Measurements from ENCODE around the gene TOPAZ1.

TOPAZ1 gene

DNA sequence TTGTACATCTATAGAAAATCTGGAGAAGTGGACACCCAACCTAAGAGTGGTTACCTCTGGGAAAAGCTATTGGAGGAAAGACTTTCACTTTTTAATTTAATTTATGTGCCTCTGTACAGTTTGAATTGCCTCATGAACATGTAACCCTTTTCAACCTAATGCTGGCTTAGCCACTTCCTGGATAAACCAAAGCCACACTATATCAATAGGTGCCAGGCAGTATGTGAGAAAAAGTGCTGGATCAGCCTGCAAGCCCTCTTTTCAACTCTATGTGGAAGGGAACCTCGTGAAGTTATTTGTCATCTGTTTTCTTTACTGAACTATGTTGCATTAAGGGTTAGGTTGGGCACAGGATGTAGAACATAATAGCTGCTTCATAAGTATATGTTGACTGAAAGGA lies 9.3 kb upstream of the TOPAZ1 start:
- POLR2A ChIA-PET, result no interaction called here
- peaks cover 2 to 24% (median 15%) of the 10 kb centered on the region in 4 experiments for H3K4me1 ChIP-seq (ENCODE audit: control extremely low read depth in 1 of 4, control insufficient read depth in 4 of 4, insufficient read depth in 4 of 4, low read length in 3 of 4)
- no peaks in the 10 kb centered on the region for H3K36me3 ChIP-seq (ENCODE audit: control insufficient read depth in 4 of 4, insufficient read depth in 4 of 4, low read length in 3 of 4)
- WGBS (ENCODE audit: insufficient coverage), result 0% methylated on average over 1 of the region's 1 CpG
- CTCF ChIA-PET, result interaction anchor here (1.4 kb wide), 1 partner anchor 377 kb away, joined by 4 read pairs; no protein-coding TSS in a partner anchor
- H3K27me3 ChIP-seq (replicated peaks in 2 of 5; ENCODE audit: control insufficient read depth in 4 of 5, insufficient read depth in 5 of 5, low read length in 4 of 5), result no peaks in the 10 kb centered on the region
- DNase-seq, result peak; percentile 72 to 95 (median 92)
- H3K9me3 ChIP-seq (ENCODE audit: control extremely low read depth in 1 of 5, control insufficient read depth in 4 of 5, insufficient read depth in 2 of 5, low read depth in 1 of 5, low read length in 4 of 5), result no peaks in the 10 kb centered on the region
- no peak overlapping the region for H3K27ac ChIP-seq (ENCODE audit: insufficient read depth in 1 of 2, low read depth in 1 of 2, low read length in 2 of 2, poor library complexity in 1 of 2, severe bottlenecking in 2 of 2)
- peak overlapping the region in 1 of 7 experiments; percentile 25 for H3K4me3 ChIP-seq (ENCODE audit: control insufficient read depth in 1 of 7, extremely low read depth in 1 of 7, insufficient read depth in 4 of 7, low read depth in 2 of 7, low read length in 6 of 7)

- Histone ChIP-seq H3K4me1 (ENCODE audit: control extremely low read depth in 1 of 4, control insufficient read depth in 4 of 4, insufficient read depth in 4 of 4, low read length in 3 of 4) (peaks cover 2 to 24% (median 15%) of the 10 kb centered on the region in 4 experiments), H3K27me3 (replicated peaks in 2 of 5; ENCODE audit: control insufficient read depth in 4 of 5, insufficient read depth in 5 of 5, low read length in 4 of 5) (no peaks in the 10 kb centered on the region), H3K9me3 (ENCODE audit: control extremely low read depth in 1 of 5, control insufficient read depth in 4 of 5, insufficient read depth in 2 of 5, low read depth in 1 of 5, low read length in 4 of 5) (no peaks in the 10 kb centered on the region), H3K36me3 (ENCODE audit: control insufficient read depth in 4 of 4, insufficient read depth in 4 of 4, low read length in 3 of 4) (no peaks in the 10 kb centered on the region), H3K27ac (ENCODE audit: insufficient read depth in 1 of 2, low read depth in 1 of 2, low read length in 2 of 2, poor library complexity in 1 of 2, severe bottlenecking in 2 of 2) (no peak overlapping the region), H3K4me3 (ENCODE audit: control insufficient read depth in 1 of 7, extremely low read depth in 1 of 7, insufficient read depth in 4 of 7, low read depth in 2 of 7, low read length in 6 of 7) (no peak overlapping the region)
- DNase-seq, result no peak
- WGBS (ENCODE audit: insufficient coverage), result 94% methylated on average over 4 of the region's 6 CpGs
- ChIA-PET CTCF (interaction anchor here (1.2 to 3.5 kb wide), 4 partner anchors 12 to 72 kb away, joined by 3 to 15 read pairs (median 5); no protein-coding TSS in a partner anchor), POLR2A (no interaction called here)
These were observed 6.9 kb upstream of the TOPAZ1 start for GRCh38 chr3:44234648-44235268.

GRCh38 chr3:44235604-44236484 lies 5.8 kb upstream of the TOPAZ1 start:
- POLR2A ChIA-PET, result no interaction called here
- DNase-seq, result peak; percentile 88 to 93 (median 92)
- Histone ChIP-seq H3K36me3 (ENCODE audit: control insufficient read depth in 4 of 4, insufficient read depth in 4 of 4, low read length in 3 of 4) (no peaks in the 10 kb centered on the region), H3K27me3 (replicated peaks in 2 of 5; ENCODE audit: control insufficient read depth in 4 of 5, insufficient read depth in 5 of 5, low read length in 4 of 5) (no peaks in the 10 kb centered on the region), H3K4me3 (ENCODE audit: control insufficient read depth in 1 of 7, extremely low read depth in 1 of 7, insufficient read depth in 4 of 7, low read depth in 2 of 7, low read length in 6 of 7) (peak overlapping the region in 2 of 7 experiments; percentile 34 to 45), H3K9me3 (ENCODE audit: control extremely low read depth in 1 of 5, control insufficient read depth in 4 of 5, insufficient read depth in 2 of 5, low read depth in 1 of 5, low read length in 4 of 5) (no peaks in the 10 kb centered on the region), H3K4me1 (ENCODE audit: control extremely low read depth in 1 of 4, control insufficient read depth in 4 of 4, insufficient read depth in 4 of 4, low read length in 3 of 4) (peaks cover 2 to 24% (median 15%) of the 10 kb centered on the region in 4 experiments), H3K27ac (ENCODE audit: insufficient read depth in 1 of 2, low read depth in 1 of 2, low read length in 2 of 2, poor library complexity in 1 of 2, severe bottlenecking in 2 of 2) (peak overlapping the region in 1 of 2 experiments; percentile 59)
- CTCF ChIA-PET, result interaction anchor here (0.8 to 3.5 kb wide), 5 partner anchors 13 to 52 kb away, joined by 3 to 15 read pairs (median 7); no protein-coding TSS in a partner anchor
- WGBS (ENCODE audit: insufficient coverage), result 8% methylated on average over 13 of the region's 16 CpGs

DNA sequence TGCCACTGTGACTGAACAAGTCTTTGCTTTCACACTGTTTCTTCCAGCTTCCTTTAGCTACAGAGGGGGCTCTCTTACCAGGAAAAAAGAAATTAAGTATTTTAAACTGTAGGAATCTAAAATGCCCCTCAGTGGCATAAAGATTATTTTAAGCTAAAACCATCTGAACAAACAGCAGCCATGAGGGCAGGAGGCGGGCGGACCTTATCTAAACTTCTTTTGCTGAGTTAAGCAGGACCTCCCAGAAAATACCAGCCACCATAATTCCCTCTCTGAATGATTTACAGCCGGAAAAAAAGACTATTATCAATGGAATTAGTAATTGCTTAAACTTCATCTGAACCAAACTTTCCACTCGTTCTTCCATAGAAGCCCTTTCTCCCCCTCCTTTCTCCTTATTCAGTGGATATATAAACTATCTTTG lies 5.2 kb upstream of the TOPAZ1 start:
- POLR2A ChIA-PET, result no interaction called here
- H3K27me3 ChIP-seq (replicated peaks in 2 of 5; ENCODE audit: control insufficient read depth in 4 of 5, insufficient read depth in 5 of 5, low read length in 4 of 5), result no peaks in the 10 kb centered on the region
- DNase-seq, result no peak
- H3K27ac ChIP-seq (ENCODE audit: insufficient read depth in 1 of 2, low read depth in 1 of 2, low read length in 2 of 2, poor library complexity in 1 of 2, severe bottlenecking in 2 of 2), result peak overlapping the region in 1 of 2 experiments; percentile 59
- CTCF ChIA-PET, result interaction anchor here (1.9 to 3.5 kb wide), 3 partner anchors 8 to 15 kb away, joined by 5 to 15 read pairs (median 7); no protein-coding TSS in a partner anchor
- no peak overlapping the region for H3K4me3 ChIP-seq (ENCODE audit: control insufficient read depth in 1 of 7, extremely low read depth in 1 of 7, insufficient read depth in 4 of 7, low read depth in 2 of 7, low read length in 6 of 7)
- peaks cover 2 to 24% (median 15%) of the 10 kb centered on the region in 4 experiments for H3K4me1 ChIP-seq (ENCODE audit: control extremely low read depth in 1 of 4, control insufficient read depth in 4 of 4, insufficient read depth in 4 of 4, low read length in 3 of 4)
- 90% methylated on average over 3 of the region's 4 CpGs for WGBS (ENCODE audit: insufficient coverage)
- H3K36me3 ChIP-seq (ENCODE audit: control insufficient read depth in 4 of 4, insufficient read depth in 4 of 4, low read length in 3 of 4), result no peaks in the 10 kb centered on the region
- H3K9me3 ChIP-seq (ENCODE audit: control extremely low read depth in 1 of 5, control insufficient read depth in 4 of 5, insufficient read depth in 2 of 5, low read depth in 1 of 5, low read length in 4 of 5), result no peaks in the 10 kb centered on the region

- DNase-seq, result no peak
- Histone ChIP-seq H3K4me3 (ENCODE audit: control insufficient read depth in 1 of 7, extremely low read depth in 1 of 7, insufficient read depth in 4 of 7, low read depth in 2 of 7, low read length in 6 of 7) (no peak overlapping the region), H3K9me3 (ENCODE audit: control extremely low read depth in 1 of 5, control insufficient read depth in 4 of 5, insufficient read depth in 2 of 5, low read depth in 1 of 5, low read length in 4 of 5) (no peaks in the 10 kb centered on the region), H3K27me3 (replicated peaks in 2 of 5; ENCODE audit: control insufficient read depth in 4 of 5, insufficient read depth in 5 of 5, low read length in 4 of 5) (no peaks in the 10 kb centered on the region), H3K27ac (ENCODE audit: insufficient read depth in 1 of 2, low read depth in 1 of 2, low read length in 2 of 2, poor library complexity in 1 of 2, severe bottlenecking in 2 of 2) (peak overlapping the region in 1 of 2 experiments; percentile 22), H3K4me1 (ENCODE audit: control extremely low read depth in 1 of 4, control insufficient read depth in 4 of 4, insufficient read depth in 4 of 4, low read length in 3 of 4) (peaks cover 0 to 21% (median 13%) of the 10 kb centered on the region in 4 experiments), H3K36me3 (ENCODE audit: control insufficient read depth in 4 of 4, insufficient read depth in 4 of 4, low read length in 3 of 4) (no peaks in the 10 kb centered on the region)
- ChIA-PET POLR2A (no interaction called here), CTCF (interaction anchor here (1.9 to 3.5 kb wide), 3 partner anchors 9 to 15 kb away, joined by 5 to 15 read pairs (median 7); no protein-coding TSS in a partner anchor)
- WGBS (ENCODE audit: insufficient coverage), result 100% methylated on average over 2 of the region's 2 CpGs
These were observed 4.5 kb upstream of the TOPAZ1 start for GRCh38 chr3:44237161-44237560.

GRCh38 chr3:44237665-44238064 lies 4.0 kb upstream of the TOPAZ1 start:
- ChIA-PET CTCF (interaction anchor here (1.9 to 2.0 kb wide), 2 partner anchors 10 to 14 kb away, joined by 5 to 7 read pairs; no protein-coding TSS in a partner anchor), POLR2A (no interaction called here)
- DNase-seq, result no peak
- peaks cover 0 to 16% (median 9%) of the 10 kb centered on the region in 4 experiments for H3K4me1 ChIP-seq (ENCODE audit: control extremely low read depth in 1 of 4, control insufficient read depth in 4 of 4, insufficient read depth in 4 of 4, low read length in 3 of 4)
- H3K9me3 ChIP-seq (ENCODE audit: control extremely low read depth in 1 of 5, control insufficient read depth in 4 of 5, insufficient read depth in 2 of 5, low read depth in 1 of 5, low read length in 4 of 5), result no peaks in the 10 kb centered on the region
- H3K4me3 ChIP-seq (ENCODE audit: control insufficient read depth in 1 of 7, extremely low read depth in 1 of 7, insufficient read depth in 4 of 7, low read depth in 2 of 7, low read length in 6 of 7), result no peak overlapping the region
- H3K27ac ChIP-seq (ENCODE audit: insufficient read depth in 1 of 2, low read depth in 1 of 2, low read length in 2 of 2, poor library complexity in 1 of 2, severe bottlenecking in 2 of 2), result peak overlapping the region in 1 of 2 experiments; percentile 22
- no peaks in the 10 kb centered on the region for H3K36me3 ChIP-seq (ENCODE audit: control insufficient read depth in 4 of 4, insufficient read depth in 4 of 4, low read length in 3 of 4)
- H3K27me3 ChIP-seq (replicated peaks in 2 of 5; ENCODE audit: control insufficient read depth in 4 of 5, insufficient read depth in 5 of 5, low read length in 4 of 5), result no peaks in the 10 kb centered on the region
- WGBS (ENCODE audit: insufficient coverage), result 72% methylated on average over 3 of the region's 3 CpGs

All from common myeloid progenitor, CD34-positive (primary cell).